HPDE6-E6E7 (cell line): ENCODE data around the gene METRN.
A peak's percentile ranks its signal among the peaks of the same experiment; 100 is the strongest.

Experiments
- DNase-seq: peaks from one replicate; pipeline ENCODE4 v3.0.0; 2011; ENCODE audit warnings: missing footprints; ENCODE audit errors: extremely low spot score

METRN gene

GRCh38 chr16:759110-759910 lies 44.4 kb downstream of the METRN start:
- no peak for DNase-seq

GRCh38 chr16:760065-760464 lies 45.1 kb downstream of the METRN start:
- DNase-seq, result no peak

GRCh38 chr16:760545-761343 lies 45.8 kb downstream of the METRN start, which contains the start of gene MSLN:
MSLN (plus strand) TSS chr16:760734; CDS start chr16:762681, 1,947 bp downstream.
- DNase-seq, result peak; percentile 72

GRCh38 chr16:761625-762513 lies 47.0 kb downstream of the METRN start:
- no peak for DNase-seq

GRCh38 chr16:762595-763268 lies 47.8 kb downstream of the METRN start:
- no peak for DNase-seq

- DNase-seq, result no peak
Measured at GRCh38 chr16:763369-764183, 48.7 kb downstream of the METRN start.

GRCh38 chr16:764184-764750 lies 49.3 kb downstream of the METRN start:
- no peak for DNase-seq

GRCh38 chr16:764848-765487 lies 50.0 kb downstream of the METRN start:
- no peak for DNase-seq

GRCh38 chr16:765488-765865 lies 50.6 kb downstream of the METRN start:
- DNase-seq, result no peak

- no peak for DNase-seq
Measured at GRCh38 chr16:766008-766819, 51.3 kb downstream of the METRN start.

- DNase-seq, result no peak
Measured at GRCh38 chr16:766820-767640, 52.1 kb downstream of the METRN start.

GRCh38 chr16:767743-768235 lies 52.9 kb downstream of the METRN start:
- no peak for DNase-seq

- no peak for DNase-seq
Measured at GRCh38 chr16:768428-768827, 53.5 kb downstream of the METRN start.
